ENCODE measurements around the gene DOCK9.

DNA sequence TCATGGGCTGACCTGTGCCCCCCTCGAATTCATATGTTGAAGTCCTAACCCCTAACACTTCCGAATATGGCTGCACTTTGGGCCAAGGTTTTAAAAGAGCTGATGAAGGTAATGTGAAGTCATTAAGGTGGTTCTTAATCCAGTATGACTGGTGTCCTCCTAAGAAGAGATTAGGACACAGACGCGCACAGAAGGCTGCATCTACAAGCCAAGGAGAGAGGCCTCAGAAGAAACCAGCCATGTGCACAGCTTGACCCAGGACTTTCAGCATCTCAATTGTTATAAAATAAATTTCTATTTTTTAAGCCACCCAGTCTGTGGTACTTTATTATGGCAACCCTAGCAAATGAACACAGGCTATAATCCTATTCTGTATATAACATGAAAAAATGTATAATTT lies 99.9 kb downstream of the DOCK9 start:
- TF ChIP-seq, protein P1, sequence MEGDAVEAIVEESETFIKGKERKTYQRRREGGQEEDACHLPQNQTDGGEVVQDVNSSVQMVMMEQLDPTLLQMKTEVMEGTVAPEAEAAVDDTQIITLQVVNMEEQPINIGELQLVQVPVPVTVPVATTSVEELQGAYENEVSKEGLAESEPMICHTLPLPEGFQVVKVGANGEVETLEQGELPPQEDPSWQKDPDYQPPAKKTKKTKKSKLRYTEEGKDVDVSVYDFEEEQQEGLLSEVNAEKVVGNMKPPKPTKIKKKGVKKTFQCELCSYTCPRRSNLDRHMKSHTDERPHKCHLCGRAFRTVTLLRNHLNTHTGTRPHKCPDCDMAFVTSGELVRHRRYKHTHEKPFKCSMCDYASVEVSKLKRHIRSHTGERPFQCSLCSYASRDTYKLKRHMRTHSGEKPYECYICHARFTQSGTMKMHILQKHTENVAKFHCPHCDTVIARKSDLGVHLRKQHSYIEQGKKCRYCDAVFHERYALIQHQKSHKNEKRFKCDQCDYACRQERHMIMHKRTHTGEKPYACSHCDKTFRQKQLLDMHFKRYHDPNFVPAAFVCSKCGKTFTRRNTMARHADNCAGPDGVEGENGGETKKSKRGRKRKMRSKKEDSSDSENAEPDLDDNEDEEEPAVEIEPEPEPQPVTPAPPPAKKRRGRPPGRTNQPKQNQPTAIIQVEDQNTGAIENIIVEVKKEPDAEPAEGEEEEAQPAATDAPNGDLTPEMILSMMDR (IDR thresholded peaks at IDR 0.05), result no peak
- TF ChIP-seq POLR2A (IDR thresholded peaks at IDR 0.05) (no peak), EP300 (IDR thresholded peaks at IDR 0.05) (no peak), POLR2AphosphoS5 (IDR thresholded peaks at IDR 0.05) (no peak)

All from suprapubic skin (tissue), 4 donors.